ENCODE measurements around the gene NCOA1.

- TF ChIP-seq POLR2A (IDR thresholded peaks at IDR 0.05) (no peak), CTCF (IDR thresholded peaks at IDR 0.05) (no peak)
Observed at GRCh38 chr2:24613154-24613814, 122.2 kb downstream of the NCOA1 start.

Data from testis (tissue), 2 donors.